ENCODE data around the gene SBNO2.

The SBNO2 gene

GRCh38 chr19:1153891-1154730 lies 20.0 kb downstream of the SBNO2 start:
- DNase-seq, result no peak

GRCh38 chr19:1151917-1152587 lies 22.0 kb downstream of the SBNO2 start:
- no peak for DNase-seq

- DNase-seq, result no peak
Observed at GRCh38 chr19:1151037-1151724, 22.9 kb downstream of the SBNO2 start.

GRCh38 chr19:1150333-1151036 lies 23.6 kb downstream of the SBNO2 start:
- DNase-seq, result no peak

GRCh38 chr19:1149259-1150045 lies 24.6 kb downstream of the SBNO2 start:
- no peak for DNase-seq

- DNase-seq, result no peak
Observed at GRCh38 chr19:1147934-1148549, 26.0 kb downstream of the SBNO2 start.

- no peak for DNase-seq
Observed at GRCh38 chr19:1146858-1147780, 26.9 kb downstream of the SBNO2 start.

GRCh38 chr19:1146412-1146699 lies 27.7 kb downstream of the SBNO2 start:
- no peak for DNase-seq

- DNase-seq, result no peak
Observed at GRCh38 chr19:1145635-1146411, 28.2 kb downstream of the SBNO2 start.

GRCh38 chr19:1144741-1145140 lies 29.3 kb downstream of the SBNO2 start:
- no peak for DNase-seq

GRCh38 chr19:1143828-1144399 lies 30.2 kb downstream of the SBNO2 start:
- no peak for DNase-seq

GRCh38 chr19:1141944-1142343 lies 32.1 kb downstream of the SBNO2 start:
- DNase-seq, result no peak

GRCh38 chr19:1140272-1141027 lies 33.6 kb downstream of the SBNO2 start:
- no peak for DNase-seq

- no peak for DNase-seq
Observed at GRCh38 chr19:1139126-1139525, 34.9 kb downstream of the SBNO2 start.

GRCh38 chr19:1138121-1138520 lies 35.9 kb downstream of the SBNO2 start:
- no peak for DNase-seq

- DNase-seq, result no peak
Observed at GRCh38 chr19:1136621-1137317, 37.3 kb downstream of the SBNO2 start.

GRCh38 chr19:1136201-1136600 lies 37.9 kb downstream of the SBNO2 start:
- DNase-seq, result no peak

GRCh38 chr19:1135454-1135853 lies 38.6 kb downstream of the SBNO2 start:
- no peak for DNase-seq
